IPS-18c (cell line): Measurements from ENCODE around the gene EXOG.

ENCODE experiments used
- H3K4me3 ChIP-seq: 2 replicates; pipeline ENCODE4 v1.7.0; 2013; ENCODE audit warnings: low read depth, mild to moderate bottlenecking, low read length, moderate library complexity; ENCODE audit not compliant: insufficient read depth
- H3K9me3 ChIP-seq: one replicate; pipeline ENCODE4 v1.6.1; 2013; ENCODE audit warnings: mild to moderate bottlenecking, low read length, moderate library complexity; ENCODE audit not compliant: control insufficient read depth, insufficient read depth

EXOG gene

DNA sequence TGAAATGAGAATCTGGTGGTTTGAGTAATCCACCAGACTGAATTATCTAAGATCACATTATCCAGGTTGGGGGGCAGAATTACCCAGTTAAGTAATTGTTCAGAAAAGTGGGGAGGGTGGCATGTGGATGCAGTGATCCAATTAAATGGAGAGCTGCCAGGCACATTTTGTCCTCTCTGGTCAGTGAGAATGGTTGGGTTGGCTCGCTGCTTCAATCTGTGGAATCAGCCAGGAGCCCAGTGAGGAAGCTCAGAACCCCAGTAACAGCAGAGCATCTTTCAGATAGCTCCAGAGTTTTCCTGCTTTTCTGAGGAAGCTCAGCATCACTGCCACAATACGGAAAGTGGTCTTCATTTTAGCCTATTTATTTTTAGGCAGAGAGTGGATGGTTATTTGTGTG is 6.4 kb upstream of the EXOG start:
- Histone ChIP-seq H3K4me3 (no peak overlapping the region), H3K9me3 (no peaks in the 10 kb centered on the region)

DNA sequence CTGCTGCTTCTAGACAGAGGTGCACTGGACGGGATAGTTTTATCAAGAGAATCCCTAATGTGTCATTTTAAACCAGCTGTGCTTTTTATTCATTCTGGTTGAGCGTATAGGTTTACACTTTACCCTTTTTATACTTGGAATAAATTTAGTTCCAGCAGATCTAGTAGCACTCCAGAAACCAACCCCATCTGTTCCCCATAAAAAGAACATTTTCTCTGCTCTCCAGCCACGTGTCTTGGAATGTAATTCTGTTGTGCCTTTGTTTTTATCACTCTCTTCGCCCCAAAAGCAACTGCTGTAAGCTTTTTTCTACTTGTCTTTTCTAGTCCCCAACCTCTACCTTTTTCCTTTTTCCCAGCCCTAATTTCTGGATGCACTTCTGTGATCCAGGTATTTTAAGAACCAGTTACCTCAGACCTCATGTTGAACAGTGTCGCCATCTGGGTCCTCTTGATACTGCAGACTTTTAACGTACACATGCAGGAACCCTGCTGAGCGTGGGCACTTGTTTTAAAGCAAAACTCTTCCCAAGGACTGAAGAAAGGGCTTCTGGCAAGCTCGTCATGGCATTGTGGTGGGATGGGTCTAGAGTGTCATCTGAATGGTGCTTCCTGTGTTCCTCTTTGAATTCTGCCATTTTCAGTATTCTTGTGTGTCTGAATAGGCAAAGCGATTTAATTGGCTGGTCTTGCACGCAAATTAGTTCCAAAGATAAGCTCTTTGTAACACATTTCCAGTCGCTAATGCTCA is 5.7 kb upstream of the EXOG start:
- H3K4me3 ChIP-seq, result no peak overlapping the region
- H3K9me3 ChIP-seq, result no peaks in the 10 kb centered on the region

DNA sequence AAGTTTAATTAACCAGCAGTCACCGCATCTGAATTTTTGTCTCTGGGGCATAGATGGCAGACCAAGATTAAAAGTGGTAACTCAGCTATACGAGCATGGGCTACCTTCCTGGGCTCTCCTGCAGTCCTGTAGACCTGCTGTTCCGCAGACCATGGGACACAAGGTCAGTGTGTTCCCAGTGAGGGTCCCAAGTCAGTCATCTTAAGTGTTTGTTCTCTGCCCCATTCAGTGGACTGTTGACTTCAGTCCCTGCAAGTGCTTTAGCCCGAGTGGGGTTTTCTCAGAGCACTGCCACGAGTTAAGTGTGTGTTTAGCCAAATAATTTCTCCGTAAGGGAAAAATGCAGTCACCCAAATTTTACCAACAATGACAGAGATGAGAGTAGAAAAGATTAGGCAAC is 4.9 kb upstream of the EXOG start:
- Histone ChIP-seq H3K4me3 (no peak overlapping the region), H3K9me3 (no peaks in the 10 kb centered on the region)

DNA sequence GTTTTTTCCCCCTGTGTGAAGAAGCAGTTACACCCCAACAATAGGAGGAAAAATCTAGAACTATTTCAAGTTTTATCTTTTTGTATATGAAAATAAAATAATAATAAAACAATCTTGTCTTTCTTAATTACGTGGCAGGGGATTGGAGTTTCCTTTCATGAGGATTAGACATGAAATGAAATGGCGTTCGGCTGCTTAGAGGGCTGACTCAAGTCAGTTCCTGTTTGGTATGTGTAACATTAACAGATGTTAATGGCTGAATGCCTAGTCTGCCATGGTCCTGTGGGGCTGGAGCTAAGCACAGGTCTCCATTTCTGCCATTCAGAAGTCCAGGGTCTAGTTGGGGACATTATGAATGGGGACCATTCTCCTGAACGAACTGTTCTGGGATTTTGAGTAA is 3.1 kb upstream of the EXOG start:
- Histone ChIP-seq H3K4me3 (no peak overlapping the region), H3K9me3 (no peaks in the 10 kb centered on the region)

DNA sequence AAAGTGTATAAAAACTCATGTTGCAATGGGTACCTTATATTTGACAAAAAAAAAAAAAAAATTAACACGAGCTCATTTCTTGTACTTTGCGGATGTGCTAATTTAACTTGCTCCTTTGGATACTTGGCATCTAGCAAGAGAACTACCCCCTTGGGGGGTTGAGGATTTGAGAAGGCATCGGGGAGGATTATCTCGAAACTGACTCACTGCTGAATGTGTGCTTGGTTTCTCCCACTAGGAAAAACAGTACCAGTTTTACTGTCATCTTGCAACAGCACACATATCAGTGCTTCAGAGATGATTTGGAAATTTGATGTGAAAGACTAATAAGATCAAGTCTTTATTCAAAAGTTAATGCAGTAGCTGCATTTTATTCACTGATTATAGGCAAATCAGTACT is 891 bp downstream of the EXOG start:
- Histone ChIP-seq H3K9me3 (no peaks in the 10 kb centered on the region), H3K4me3 (peak overlapping the region; percentile 88)

DNA sequence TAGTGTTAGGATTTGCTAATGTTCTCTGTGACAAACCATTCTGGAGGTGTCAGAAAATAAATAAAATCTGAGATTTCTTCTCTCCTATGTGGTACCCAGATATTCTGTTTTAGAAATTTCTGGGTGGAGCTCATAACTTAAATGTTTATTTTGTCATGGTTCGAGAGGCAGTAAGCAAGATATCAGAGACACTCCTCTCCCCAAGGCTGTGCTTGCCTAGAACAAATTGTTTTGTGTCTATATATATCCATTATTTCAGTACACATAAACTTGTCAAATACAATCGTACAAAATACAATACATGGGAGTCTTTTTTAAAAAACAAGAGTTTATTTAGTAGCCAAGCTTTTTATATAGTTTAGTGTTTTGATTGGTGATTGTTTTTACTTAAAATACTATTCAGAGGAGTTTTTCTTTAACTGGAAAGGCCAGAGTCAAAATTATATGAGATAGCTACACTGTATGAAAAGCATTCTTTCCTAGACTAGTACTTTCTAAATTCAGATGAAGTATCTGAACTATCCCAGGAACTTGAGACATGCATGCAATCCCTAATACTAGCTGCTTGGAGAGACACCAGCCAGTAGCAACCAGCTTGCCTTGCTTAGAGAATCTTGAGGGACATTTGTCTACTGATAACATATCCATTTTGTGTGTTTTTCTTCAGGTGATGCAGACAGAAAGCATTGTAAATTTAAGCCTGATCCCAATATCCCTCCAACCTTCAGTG is 4.7 kb downstream of the EXOG start:
- Histone ChIP-seq H3K4me3 (no peak overlapping the region), H3K9me3 (no peaks in the 10 kb centered on the region)

DNA sequence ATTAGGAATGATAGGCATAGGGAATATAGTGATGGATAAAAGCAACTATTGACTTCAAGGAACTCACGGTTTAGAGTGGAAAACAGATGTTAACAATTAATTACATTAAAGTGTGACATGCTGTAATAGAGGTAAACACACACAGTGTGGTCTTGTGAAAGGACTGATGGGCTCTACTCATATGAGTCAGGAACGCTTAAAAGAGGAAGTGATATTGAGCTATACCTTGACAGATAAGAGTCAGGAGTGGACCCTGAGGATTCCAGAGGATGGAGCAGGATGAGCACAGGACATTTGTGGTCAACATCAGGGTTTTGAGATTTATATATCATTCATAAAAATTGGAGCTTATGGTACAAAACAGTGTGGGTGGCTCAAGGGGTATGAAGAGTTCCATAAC is 11.0 kb downstream of the EXOG start:
- no peak overlapping the region for H3K4me3 ChIP-seq
- no peaks in the 10 kb centered on the region for H3K9me3 ChIP-seq

DNA sequence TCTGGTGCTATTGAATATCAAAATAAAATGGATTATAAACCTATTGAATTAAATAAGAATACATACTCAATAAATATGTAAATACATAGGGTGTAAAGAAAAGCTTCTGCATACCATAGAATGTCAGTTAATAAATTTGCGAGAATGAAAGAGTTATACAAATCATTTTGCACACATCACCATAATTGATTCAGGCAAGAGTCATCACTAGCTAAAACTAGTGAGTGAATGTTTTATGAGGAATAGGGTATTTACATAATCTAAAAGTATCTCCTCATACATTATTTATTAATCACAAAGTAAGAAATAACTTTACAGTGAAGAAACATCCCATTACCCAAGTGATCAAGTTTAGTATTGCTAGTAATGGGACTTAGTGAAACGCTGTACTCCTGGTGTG is 13.6 kb downstream of the EXOG start:
- no peaks in the 10 kb centered on the region for H3K9me3 ChIP-seq
- no peak overlapping the region for H3K4me3 ChIP-seq

DNA sequence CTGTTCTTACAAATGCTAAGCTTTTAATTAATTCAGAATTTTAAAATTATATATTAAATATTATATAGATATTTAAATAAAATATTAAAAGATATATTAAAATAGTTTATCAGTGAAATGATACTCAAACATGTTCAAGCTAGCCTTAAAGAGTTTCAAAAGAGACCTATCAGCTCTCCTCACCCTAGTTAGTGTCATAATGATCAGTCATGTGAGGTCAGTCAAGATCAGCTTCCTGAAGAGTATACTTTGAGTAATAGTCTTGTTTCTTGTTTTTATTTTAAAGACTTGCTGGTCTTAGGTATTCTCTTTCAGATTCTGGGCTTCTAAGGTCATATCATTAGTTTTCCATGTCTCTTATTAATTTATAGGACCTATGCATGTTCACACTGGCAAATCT is 14.5 kb downstream of the EXOG start:
- Histone ChIP-seq H3K4me3 (no peak overlapping the region), H3K9me3 (no peaks in the 10 kb centered on the region)

DNA sequence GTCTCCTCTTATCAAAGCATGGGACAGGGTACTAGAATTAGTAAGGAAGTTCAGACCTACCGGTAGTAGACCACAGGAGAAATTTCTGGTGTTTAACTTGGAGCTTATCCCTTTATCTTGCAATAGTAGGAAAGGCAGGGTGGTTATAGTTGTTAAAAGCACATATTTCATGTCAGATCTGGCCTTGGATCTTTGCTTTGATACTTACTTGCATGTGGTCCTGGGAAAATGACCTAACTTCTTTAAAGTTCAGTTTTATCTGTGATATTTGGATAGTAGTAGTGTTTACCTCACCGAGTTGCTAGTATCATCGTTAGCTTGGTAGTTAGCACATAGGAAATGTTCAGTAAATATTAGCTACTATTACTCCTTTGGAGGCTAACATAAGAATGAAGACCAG is 15.4 kb downstream of the EXOG start:
- Histone ChIP-seq H3K9me3 (no peaks in the 10 kb centered on the region), H3K4me3 (no peak overlapping the region)

DNA sequence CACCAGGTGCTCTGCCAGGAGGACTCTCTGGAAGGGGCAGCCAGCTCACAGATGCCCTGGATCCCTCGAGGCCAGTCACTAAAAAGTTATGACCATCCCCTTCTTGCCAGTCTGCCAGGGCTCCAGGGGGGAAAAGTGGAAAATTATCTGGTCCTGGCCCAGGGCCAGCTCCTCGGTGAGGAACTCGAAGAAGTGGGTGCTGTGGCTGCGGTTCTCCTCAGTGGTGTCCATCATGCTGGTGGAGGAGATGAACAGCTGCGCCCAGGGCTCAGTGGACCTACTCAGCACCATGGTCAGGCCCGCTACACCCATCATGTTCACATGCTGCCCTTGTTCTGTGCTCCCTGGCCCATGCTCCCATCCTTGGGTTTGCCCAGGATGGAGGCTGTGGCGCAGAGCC is 19.2 kb downstream of the EXOG start:
- Histone ChIP-seq H3K4me3 (no peak overlapping the region), H3K9me3 (no peaks in the 10 kb centered on the region)

DNA sequence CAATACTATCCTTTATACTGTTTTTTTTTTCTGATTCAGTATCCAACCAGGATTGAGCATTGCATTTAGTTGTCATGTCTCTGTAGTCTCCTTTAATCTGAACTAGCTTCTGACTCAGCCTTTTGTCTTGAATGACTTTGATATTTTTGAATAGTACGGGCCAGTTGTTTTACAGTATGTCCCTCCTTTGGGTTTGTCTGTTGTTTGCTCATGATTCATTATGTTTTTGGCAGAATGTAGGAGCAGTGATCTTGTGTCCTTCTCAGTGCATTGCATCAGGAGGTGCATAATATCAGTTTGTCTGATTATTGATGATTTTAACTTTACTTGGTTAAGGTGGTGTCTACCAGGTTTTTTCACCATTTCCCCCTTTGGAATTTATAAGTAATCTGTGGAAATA is 20.5 kb downstream of the EXOG start:
- Histone ChIP-seq H3K9me3 (no peaks in the 10 kb centered on the region), H3K4me3 (no peak overlapping the region)

DNA sequence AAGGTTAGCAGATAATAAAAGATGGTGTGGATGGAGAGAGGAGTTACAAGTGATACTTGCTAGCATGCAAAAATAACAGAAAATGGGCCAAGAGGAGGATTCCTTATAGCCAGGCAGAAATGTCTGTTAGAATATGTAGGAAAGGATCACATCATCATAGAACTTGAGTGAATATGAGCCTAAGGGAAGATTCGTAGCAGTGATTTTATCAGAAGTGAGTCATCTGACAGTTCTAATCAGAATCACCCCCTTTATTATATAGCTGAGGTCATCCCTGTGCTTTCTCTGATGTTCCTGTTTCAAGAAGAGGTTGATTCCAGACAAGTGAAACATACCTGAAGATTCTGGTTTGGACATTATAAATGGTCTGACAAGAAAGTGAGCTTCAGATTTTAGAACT is 22.9 kb downstream of the EXOG start:
- peaks cover under 1% of the 10 kb centered on the region for H3K9me3 ChIP-seq
- no peak overlapping the region for H3K4me3 ChIP-seq

DNA sequence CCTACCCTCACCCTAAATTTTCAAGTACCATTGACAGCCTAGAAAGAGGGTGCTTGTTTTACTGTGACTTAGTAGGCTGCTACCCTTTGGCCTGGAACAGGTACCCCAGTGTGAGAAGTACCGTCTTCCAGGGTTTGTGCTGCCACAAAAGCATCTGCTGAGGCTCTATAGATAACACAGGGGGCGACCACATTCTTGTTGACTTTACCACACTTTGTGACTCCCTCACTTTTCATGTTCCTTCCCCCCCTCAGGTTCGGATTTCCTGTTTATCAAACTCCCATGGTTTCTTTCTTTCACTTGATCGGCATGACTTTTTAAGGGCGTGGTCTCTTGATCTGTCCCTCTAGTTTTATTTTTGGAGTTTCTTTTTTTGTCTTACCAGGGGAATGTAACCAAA is 23.5 kb downstream of the EXOG start:
- peaks cover 2% of the 10 kb centered on the region for H3K9me3 ChIP-seq
- H3K4me3 ChIP-seq, result no peak overlapping the region

DNA sequence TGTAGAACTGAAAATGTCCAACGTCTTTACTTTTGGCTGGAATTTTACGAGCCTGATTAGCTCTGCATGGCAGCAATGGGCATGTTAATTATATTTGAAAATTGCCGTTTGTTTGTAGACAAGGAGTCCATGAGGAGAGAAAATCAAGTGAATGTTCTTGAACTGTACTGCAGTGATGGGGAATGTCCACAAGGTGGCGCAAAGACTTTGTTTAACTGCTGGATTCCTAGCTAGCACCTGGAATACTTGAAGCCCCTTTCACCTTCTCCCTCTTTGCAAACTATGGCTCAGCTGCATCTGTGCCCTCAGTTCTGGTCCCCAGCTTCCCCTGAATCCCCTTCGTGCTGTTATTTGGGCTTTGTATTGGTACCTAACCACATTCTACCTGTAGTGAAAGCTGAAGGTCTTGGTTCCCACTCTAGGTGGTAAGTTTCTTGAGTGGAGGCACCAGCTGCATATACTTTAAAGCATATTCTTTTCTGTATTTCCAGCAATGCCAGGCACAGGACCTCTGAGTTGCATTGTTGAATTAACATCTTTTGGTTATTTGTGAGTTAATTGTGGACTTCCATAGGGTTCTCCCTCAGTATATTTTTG is 25.3 kb downstream of the EXOG start:
- Histone ChIP-seq H3K4me3 (no peak overlapping the region), H3K9me3 (peaks cover 2% of the 10 kb centered on the region)

DNA sequence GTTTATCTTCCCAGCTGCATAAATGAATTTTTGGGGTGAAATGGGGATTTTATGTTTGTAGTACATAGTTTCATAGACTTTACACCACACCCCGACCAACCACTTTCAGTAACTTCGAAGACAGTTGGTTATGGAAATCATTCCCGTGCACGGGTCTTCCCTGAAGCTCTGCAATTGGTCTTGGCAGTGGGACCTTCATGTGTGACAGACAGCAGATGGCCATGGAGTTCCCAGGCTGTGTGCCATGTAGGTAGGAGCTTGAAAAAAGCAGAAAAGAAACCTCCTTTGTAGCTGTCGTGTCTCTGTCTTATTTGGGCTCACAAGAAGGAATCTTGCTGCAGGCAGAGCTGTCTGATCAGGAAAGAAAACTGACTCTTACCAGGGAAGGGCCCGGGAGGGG is 25.9 kb downstream of the EXOG start:
- Histone ChIP-seq H3K4me3 (no peak overlapping the region), H3K9me3 (peaks cover 2% of the 10 kb centered on the region)

DNA sequence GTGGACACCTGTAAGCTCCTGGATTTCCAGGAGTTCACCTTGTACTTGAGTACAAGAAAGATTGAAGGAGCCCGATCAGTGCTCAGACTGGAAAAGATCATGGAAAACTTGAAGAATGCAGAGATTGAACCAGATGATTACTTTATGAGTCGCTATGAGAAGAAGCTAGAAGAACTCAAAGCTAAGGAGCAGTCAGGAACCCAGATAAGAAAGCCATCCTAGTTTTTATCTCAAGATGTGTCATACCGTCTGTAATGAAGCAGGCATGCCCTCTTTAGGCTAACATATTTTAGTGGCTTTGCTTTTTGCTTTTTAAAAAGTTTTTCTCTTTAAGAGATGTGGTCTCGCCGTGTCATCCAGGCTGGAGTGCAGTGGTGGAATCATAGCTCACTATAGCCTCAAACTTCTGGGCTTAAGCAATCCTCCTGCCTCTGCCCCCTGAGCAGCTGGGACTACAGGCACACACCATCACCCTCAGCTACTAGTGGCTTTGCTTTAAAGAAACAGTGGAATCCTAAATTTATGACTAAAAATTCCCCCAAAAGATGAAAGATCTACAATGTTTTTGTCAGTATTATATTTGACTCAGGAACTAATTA is 28.1 kb downstream of the EXOG start:
- Histone ChIP-seq H3K9me3 (peaks cover 2% of the 10 kb centered on the region), H3K4me3 (no peak overlapping the region)

DNA sequence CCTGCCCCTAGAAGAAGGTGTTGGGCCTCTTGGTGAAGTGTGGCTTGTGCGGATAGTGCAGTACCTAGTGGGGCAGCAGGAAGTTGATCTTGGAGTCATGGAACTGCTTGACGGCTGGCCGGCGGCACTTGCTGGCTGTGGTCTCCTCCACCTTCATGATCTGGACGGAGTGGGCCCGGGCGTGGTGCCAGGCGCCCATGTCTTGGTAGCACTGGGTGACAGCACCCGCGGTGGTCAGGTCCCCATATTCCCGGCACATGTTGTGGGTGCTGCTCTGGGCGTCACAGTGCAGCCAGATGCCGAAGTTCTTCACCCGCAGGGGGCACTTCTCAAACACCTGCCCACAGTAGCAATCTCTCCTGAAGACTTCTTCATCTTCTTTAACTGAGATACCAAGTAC is 30.7 kb downstream of the EXOG start:
- peaks cover 2% of the 10 kb centered on the region for H3K9me3 ChIP-seq
- H3K4me3 ChIP-seq, result no peak overlapping the region
